GM10248 (cell line): Measurements from ENCODE around the gene EIF4H.
"Not testable (repeated sequence)": the region's sequence is repeated elsewhere in the genome, so short reads cannot be mapped to it uniquely, and the experiment has no call there.

ENCODE experiments used
- CTCF ChIA-PET: fragments of 300-600 bp; sonication (Branson Sonifier 250); formaldehyde crosslinking; extraction: SDS; loops from one replicate; lab custom pipeline; 2021; ENCODE audit warnings: antibody characterized with exemption; lab: Yijun Ruan, JAX
- POLR2A ChIA-PET: fragments of 350-650 bp; sonication (Branson Sonifier 250); formaldehyde crosslinking; extraction: SDS; loops from one replicate; lab custom pipeline; 2020; ENCODE audit warnings: antibody characterized with exemption; lab: Yijun Ruan, JAX
- DNase-seq: peaks from one replicate; pipeline ENCODE4 v3.0.0; 2012; ENCODE audit errors: extremely low spot score
- TF ChIP-seq, protein P1 (sequence below): IDR thresholded peaks from 2 replicates; pipeline ENCODE4 v1.5.1; 2012; ENCODE audit warnings: mild to moderate bottlenecking, low read depth; ENCODE audit errors: extremely low read depth, missing control alignments, control extremely low read depth

The EIF4H gene

DNA sequence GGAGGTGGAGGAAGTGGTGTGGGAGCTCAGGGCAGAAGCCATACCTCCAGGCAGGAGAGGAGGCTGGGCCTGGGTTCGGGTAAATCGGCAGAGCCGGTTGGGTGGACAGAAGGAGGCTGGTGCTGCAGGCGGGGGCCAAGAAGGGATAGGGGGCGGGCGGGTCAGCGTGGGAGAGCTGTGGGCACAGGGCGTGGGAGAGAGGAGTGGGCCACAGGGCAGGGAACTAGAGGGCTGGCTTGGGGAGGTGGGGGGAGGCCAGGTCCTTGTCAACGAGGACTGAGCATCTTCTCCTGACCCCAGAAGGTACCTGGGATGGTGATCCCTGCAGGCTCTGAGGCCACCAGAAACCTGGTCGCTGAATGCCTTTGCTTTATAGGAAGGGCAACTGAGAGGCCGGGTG lies 47.6 kb downstream of the EIF4H start:
- DNase-seq: no peak
- ChIA-PET CTCF (no interaction called here), POLR2A (no interaction called here)
- TF ChIP-seq, protein P1, sequence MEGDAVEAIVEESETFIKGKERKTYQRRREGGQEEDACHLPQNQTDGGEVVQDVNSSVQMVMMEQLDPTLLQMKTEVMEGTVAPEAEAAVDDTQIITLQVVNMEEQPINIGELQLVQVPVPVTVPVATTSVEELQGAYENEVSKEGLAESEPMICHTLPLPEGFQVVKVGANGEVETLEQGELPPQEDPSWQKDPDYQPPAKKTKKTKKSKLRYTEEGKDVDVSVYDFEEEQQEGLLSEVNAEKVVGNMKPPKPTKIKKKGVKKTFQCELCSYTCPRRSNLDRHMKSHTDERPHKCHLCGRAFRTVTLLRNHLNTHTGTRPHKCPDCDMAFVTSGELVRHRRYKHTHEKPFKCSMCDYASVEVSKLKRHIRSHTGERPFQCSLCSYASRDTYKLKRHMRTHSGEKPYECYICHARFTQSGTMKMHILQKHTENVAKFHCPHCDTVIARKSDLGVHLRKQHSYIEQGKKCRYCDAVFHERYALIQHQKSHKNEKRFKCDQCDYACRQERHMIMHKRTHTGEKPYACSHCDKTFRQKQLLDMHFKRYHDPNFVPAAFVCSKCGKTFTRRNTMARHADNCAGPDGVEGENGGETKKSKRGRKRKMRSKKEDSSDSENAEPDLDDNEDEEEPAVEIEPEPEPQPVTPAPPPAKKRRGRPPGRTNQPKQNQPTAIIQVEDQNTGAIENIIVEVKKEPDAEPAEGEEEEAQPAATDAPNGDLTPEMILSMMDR: no peak

GRCh38 chr7:74222851-74223710 lies 48.9 kb downstream of the EIF4H start:
- POLR2A ChIA-PET: interaction anchor here (0.6 kb wide), 1 partner anchor 17 kb away, joined by 7 read pairs; no protein-coding TSS in a partner anchor
- CTCF ChIA-PET: interaction anchor here (1.5 kb wide), 1 partner anchor 17 kb away, joined by 5 read pairs; no protein-coding TSS in a partner anchor
- no peak for DNase-seq
- TF ChIP-seq, protein P1: no peak

- ChIA-PET POLR2A (interaction anchor here (0.6 kb wide), 1 partner anchor 16 kb away, joined by 7 read pairs; no protein-coding TSS in a partner anchor), CTCF (interaction anchor here (1.5 kb wide), 1 partner anchor 17 kb away, joined by 5 read pairs; no protein-coding TSS in a partner anchor)
- TF ChIP-seq, protein P1: no peak
- DNase-seq: no peak
Observed at GRCh38 chr7:74223711-74224510, 49.8 kb downstream of the EIF4H start.

DNA sequence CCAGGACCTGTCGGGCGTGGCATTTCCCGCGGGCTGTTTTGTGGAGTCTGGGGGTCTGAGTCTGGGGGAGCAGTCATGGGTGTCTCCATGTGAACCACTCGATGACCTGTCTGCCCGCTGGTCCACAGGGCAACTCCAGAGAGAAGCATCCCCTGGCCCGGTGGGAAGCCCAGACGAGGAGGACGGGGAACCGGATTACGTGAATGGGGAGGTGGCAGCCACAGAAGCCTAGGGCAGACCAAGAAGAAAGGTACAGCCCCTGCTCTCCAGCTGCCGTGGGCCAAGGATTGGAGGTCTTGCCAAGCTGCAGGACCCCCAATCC lies 50.3 kb downstream of the EIF4H start:
- ChIA-PET POLR2A (no interaction called here), CTCF (no interaction called here)
- TF ChIP-seq, protein P1: no peak
- DNase-seq: no peak

- DNase-seq, POLR2A ChIA-PET, CTCF ChIA-PET: not testable (repeated sequence)
Observed at GRCh38 chr7:74224907-74225306, 50.8 kb downstream of the EIF4H start.

- ChIA-PET POLR2A (no interaction called here), CTCF (no interaction called here)
- no peak for DNase-seq
- TF ChIP-seq, protein P1: no peak
Observed at GRCh38 chr7:74225400-74225799, 51.2 kb downstream of the EIF4H start.
